AG04449 (cell line): Measurements from ENCODE around the gene TRIM42.

ENCODE experiments used
- CTCF ChIA-PET: fragments of 350-600 bp; formaldehyde crosslinking; extraction: SDS; loops from one replicate; lab custom pipeline; 2021; ENCODE audit warnings: antibody characterized with exemption; lab: Yijun Ruan, JAX
- POLR2A ChIA-PET: fragments of 400-600, 350-600 bp; formaldehyde crosslinking; extraction: SDS; loops from one replicate; lab custom pipeline; 2020; ENCODE audit warnings: antibody characterized with exemption, inconsistent platforms; lab: Yijun Ruan, JAX
- DNase-seq: peaks from one replicate; pipeline ENCODE4 v3.0.0-alpha.2; 2010; ENCODE audit warnings: low read depth, low spot score
- H3K4me3 ChIP-seq: 2 replicates; pipeline ENCODE4 v1.5.1; 2011; ENCODE audit warnings: low read depth, mild to moderate bottlenecking, control low read depth, low read length
- TF ChIP-seq, protein P1 (sequence below): IDR thresholded peaks from one replicate; pipeline ENCODE4 v1.5.1; 2011; ENCODE audit warnings: mild to moderate bottlenecking, moderate library complexity, low read length, control low read depth, inconsistent platforms; ENCODE audit not compliant: insufficient read depth; ENCODE audit errors: missing control alignments

Gene TRIM42

DNA sequence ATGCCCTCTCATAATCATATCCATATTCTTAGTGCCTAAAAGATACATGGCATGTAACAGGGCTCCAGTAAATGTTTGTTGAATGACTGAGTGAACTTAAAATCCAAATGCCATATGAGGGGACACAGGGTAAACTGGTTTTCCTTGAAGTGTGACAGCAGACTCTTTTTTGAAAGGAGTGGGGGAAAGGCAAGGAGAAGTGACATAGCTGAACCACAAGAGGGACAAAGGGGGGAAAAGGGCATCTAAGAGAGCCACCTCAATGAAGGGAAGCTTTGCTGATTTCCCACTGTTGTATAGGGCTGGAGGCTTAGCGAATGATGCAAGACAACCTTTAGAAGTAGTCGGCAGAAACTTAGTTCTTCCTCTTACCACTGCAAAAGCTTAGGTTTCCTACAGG lies 9.1 kb downstream of the TRIM42 start:
- no peak for DNase-seq
- POLR2A ChIA-PET, result no interaction called here
- TF ChIP-seq, protein P1, sequence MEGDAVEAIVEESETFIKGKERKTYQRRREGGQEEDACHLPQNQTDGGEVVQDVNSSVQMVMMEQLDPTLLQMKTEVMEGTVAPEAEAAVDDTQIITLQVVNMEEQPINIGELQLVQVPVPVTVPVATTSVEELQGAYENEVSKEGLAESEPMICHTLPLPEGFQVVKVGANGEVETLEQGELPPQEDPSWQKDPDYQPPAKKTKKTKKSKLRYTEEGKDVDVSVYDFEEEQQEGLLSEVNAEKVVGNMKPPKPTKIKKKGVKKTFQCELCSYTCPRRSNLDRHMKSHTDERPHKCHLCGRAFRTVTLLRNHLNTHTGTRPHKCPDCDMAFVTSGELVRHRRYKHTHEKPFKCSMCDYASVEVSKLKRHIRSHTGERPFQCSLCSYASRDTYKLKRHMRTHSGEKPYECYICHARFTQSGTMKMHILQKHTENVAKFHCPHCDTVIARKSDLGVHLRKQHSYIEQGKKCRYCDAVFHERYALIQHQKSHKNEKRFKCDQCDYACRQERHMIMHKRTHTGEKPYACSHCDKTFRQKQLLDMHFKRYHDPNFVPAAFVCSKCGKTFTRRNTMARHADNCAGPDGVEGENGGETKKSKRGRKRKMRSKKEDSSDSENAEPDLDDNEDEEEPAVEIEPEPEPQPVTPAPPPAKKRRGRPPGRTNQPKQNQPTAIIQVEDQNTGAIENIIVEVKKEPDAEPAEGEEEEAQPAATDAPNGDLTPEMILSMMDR, result no peak
- H3K4me3 ChIP-seq, result no peak overlapping the region
- CTCF ChIA-PET, result no interaction called here

GRCh38 chr3:140695361-140696061 lies 17.6 kb downstream of the TRIM42 start:
- ChIA-PET POLR2A (no interaction called here), CTCF (no interaction called here)
- no peak for DNase-seq
- TF ChIP-seq, protein P1, result no peak
- H3K4me3 ChIP-seq, result no peak overlapping the region

GRCh38 chr3:140699516-140700231 lies 21.8 kb downstream of the TRIM42 start:
- POLR2A ChIA-PET, result no interaction called here
- CTCF ChIA-PET, result no interaction called here

DNA sequence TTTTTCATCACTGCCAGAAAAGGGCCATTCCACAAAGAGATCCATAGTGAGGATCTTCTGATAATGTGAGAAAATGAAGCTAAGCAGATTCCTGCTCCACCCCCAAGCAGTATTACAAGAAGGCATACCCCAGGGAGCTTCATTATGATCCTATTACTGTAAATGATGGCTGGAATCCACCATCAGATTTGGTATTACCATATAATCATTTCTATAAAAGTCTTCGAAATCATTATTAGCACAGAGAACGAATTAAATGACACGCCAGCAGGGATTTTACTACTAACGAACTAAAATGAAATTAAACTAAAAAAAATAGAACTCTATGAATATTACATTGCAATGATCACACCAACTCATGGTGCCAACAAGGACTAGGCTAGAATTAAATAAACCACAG lies 24.4 kb downstream of the TRIM42 start:
- DNase-seq, result no peak
- ChIA-PET CTCF (interaction anchor here (0.6 kb wide), 1 partner anchor 17 kb away, joined by 4 read pairs; no protein-coding TSS in a partner anchor), POLR2A (no interaction called here)
- H3K4me3 ChIP-seq, result no peak overlapping the region
- TF ChIP-seq, protein P1, result no peak

More at GRCh38 chr3:140699516-140700231, 21.8 kb downstream of the TRIM42 start:
- DNase-seq, result no peak
- no peak overlapping the region for H3K4me3 ChIP-seq
- TF ChIP-seq, protein P1, result no peak

DNA sequence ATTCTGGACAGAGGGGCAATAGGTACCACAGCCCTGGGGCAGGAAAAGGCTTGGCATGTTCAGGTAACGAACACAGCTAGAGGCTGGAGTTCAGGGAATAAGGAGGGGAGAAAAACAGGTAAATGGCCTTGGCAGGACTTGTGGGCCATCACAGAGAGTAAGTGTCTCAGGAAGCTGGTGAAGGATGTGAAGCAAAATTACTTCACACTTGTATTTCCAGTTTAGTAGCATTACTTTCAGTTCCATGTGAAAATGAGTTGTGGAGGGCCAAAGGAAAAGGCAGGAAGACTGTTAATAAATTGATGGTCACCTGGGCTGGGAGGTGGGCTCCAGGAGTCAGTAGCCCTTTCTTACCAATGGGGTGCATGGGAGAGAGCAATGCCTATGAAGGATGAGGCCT lies 25.6 kb downstream of the TRIM42 start:
- H3K4me3 ChIP-seq, result no peak overlapping the region
- TF ChIP-seq, protein P1, result no peak
- no peak for DNase-seq
- ChIA-PET POLR2A (no interaction called here), CTCF (no interaction called here)

- DNase-seq, result no peak
- TF ChIP-seq, protein P1, result no peak
- CTCF ChIA-PET, result no interaction called here
- no peak overlapping the region for H3K4me3 ChIP-seq
- POLR2A ChIA-PET, result no interaction called here
Measured at GRCh38 chr3:140704733-140705132, 26.9 kb downstream of the TRIM42 start.
